ENCODE measurements around the gene LRRFIP1. TPM values are rescaled to one million over a fixed set of nuclear protein-coding genes. Genes with fewer than 3 reads are reported as not detected.
"Not testable (repeated sequence)": the region's sequence is repeated elsewhere in the genome, so short reads cannot be mapped to it uniquely, and the experiment has no call there.

Gene LRRFIP1, protein sequence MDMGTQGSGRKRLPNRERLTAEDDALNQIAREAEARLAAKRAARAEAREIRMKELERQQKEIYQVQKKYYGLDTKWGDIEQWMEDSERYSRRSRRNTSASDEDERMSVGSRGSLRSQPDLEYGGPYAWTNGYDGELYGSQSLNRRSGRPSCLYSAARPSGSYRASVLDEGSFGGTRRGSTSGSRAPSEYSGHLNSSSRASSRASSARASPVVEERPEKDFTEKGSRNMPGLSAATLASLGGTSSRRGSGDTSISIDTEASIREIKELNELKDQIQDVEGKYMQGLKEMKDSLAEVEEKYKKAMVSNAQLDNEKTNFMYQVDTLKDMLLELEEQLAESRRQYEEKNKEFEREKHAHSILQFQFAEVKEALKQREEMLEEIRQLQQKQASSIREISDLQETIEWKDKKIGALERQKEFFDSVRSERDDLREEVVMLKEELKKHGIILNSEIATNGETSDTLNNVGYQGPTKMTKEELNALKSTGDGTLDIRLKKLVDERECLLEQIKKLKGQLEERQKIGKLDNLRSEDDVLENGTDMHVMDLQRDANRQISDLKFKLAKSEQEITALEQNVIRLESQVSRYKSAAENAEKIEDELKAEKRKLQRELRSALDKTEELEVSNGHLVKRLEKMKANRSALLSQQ
- total RNA-seq: 150 and 184 TPM in 2 replicates

DNA sequence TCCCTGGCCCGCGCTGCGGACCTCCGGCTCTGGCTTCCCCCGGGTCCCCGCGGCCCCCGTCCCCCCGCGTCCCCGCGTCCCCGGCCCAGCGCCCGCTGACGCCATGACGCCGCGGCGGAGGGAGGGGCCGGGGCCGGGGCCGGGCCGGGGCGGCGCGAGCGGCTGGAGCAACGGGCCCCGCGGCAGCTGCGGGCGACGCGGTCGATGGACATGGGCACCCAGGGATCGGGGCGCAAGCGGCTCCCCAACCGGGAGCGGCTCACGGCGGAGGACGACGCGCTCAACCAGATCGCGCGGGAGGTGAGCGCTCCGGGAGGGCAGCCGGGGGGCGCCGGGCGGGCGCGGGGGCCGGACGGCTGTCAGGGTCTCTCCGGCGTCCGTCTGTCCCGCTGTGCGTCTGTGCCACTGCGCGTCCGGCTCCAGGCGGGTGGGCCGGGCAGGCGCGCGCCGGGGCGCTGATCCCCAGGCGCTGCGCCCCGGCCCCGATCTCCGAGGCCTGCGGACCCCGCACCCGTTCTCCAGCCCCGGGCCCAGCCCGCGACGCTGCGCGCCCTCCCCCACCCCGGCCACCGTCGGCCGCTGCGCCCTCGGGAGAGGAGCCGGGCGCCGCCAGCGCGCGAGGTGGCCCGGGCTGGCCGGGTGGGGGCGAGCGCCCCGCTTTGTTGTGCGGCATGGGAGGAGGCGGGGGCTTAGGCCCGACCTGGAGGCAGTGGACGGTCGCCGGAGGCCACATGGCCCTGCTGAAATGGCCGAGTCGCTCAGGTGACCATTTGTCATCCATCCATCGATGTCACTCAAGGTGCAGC lies at the start of gene LRRFIP1:
LRRFIP1 (plus strand) TSS at position 147 of the 806 bp plus-strand sequence; CDS start at position 205, 58 bp downstream.
- no peak for DNase-seq (ENCODE audit: extremely low read depth, low read depth, low spot score)

DNA sequence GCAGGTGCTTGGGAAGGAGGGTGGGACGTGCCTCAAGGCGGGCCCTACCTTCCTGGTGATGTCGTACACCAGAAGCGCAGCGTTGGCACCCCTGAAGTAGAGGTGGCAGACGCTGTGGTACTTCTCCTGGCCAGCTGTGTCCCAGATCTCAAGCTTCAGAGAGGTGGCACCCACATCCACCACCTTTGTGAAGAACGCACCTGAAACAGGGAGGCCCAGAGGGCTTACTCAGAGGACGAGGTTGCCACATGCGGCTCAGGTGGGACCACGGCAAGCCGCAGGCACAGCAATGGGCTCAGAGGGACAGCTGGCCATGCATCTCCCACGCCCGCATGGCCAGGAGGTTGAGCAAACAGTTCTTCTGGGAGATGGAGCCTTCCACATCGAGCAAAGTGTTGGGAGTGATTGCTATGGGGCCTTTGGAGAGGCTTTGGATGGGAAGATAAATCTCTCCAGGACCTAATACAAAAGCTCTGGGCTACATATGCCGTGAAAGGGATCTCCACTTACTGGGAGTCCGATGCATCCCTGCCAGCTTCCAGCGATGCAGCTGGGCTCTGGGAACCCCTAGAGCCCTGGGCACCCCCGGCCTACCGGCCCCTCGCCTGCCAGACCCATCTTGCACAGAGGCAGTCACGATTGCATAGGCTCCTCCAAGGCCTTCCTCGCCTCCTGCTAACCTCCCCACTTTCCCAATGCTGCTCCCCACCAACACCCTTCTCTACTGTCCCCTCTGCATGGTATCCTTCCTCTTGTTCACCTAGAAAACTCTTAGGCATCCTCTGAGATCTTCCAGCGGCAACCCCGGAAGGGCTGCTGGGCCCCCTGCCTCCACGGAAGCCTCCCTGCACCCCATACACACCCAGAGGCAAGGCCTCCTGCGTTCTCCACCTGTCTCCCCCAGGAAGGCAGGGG lies 49.2 kb upstream of the LRRFIP1 start:
- DNase-seq (ENCODE audit: extremely low read depth, low read depth, low spot score): no peak

DNA sequence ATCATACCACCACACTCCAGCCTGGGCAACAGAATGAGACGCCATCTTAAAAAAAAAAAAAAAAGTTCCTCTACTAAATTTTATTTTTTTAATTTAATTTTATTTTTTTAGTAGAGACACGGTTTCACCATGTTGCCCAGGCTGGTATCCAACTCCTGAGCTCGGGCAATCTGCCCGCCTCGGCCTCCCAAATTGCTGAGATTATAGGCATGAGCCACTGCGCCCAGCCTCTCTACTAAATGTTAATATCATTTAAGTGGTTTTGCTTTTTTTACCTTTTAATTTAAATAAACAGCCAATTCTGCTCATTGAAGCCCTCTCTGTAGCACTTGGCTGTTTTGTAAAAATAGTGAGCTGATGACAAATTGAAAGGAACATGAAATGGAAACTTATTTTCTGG lies 46.1 kb upstream of the LRRFIP1 start:
- DNase-seq (ENCODE audit: extremely low read depth, low read depth, low spot score): no peak

DNA sequence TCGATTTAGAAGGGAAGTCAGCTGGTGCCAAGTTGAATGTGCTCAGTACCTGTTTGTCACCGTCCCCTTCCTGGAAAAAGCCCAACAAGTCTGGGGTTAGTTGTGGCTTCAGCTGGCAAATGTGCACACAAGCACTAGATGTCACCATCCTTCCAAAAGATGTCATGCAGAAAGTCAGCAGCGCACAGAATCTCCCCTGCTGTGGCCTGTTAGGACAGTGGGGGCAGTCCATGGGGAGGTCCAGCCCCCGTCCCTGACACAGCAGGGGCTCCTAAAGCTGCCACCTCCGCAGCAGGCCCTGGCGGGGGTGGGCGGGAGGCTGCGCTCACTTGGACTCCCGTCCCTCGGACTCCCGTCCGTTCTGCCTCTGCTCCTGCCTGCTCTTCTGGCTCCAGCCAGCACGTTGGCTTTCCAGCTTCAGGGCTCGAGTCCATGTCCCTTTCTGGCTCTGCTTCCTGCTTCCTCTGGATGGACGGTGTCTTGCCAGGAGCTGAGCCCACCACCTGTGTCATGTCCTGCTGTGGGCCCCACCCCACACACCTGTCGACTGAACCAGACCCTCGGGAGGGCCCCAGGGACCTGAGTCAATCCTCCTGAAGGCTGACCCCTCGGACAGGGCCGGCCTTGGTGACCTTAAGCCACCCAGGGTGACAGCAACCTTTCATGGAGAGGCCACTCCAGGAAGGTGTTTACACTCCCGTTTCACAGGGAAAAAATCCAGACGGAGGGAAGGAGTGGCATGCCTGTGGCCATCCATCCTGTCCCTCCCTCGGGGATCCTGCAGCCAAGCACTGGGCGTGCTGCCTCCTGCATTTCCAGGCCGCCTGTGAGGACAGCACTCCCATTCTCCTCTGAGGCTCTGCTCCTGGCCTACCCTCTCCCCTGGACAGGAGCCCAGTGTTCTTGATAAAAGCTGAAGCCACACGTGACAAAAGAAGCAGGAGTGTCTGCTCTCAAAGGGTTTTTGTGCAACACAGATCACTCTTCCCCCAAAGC lies 45.3 kb upstream of the LRRFIP1 start:
- DNase-seq (ENCODE audit: extremely low read depth, low read depth, low spot score): peak; percentile 42

DNA sequence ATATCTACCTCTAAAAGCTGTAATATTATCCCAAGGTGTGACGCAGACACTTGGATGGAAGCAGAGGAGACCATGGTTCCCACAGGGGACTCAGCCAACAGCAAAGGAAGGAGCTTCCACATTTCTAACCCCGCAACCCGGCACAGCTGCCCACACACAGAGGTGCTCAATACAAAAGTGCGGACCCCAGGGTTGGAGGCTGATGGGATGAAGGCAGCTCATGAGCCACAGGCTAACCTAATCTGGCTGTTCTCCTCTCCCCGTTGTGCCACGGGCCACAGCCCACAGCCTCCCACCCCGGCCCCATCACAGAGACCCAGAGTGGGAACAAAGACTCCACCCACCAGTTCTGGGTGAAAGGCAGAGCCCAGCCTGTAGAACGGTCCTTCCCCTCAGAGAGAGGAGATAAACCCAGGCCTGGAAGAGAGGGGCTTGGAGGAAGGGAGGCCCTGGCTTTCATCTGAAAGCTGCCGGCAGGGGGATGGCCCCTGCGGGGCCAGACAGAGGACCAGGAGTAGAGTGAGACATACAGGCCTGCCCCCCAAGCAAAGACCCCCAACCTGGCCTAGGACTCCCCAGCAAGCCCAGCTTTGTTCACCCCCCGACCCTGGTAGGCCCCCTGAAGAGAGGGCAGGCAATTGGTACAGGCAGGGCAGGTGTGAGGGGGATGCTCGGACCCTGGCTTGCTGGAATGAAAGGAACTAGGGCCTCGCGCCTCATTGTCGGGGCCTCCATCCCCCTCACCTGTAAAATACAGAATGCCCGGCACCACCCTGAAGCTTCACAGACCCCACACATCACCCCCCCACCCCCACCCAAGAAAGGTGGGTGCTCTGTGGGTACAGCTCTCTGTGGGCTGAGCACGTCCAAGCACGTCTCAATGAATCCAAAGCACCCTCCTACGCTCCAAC lies 43.7 kb upstream of the LRRFIP1 start:
- no peak for DNase-seq (ENCODE audit: extremely low read depth, low read depth, low spot score)

DNA sequence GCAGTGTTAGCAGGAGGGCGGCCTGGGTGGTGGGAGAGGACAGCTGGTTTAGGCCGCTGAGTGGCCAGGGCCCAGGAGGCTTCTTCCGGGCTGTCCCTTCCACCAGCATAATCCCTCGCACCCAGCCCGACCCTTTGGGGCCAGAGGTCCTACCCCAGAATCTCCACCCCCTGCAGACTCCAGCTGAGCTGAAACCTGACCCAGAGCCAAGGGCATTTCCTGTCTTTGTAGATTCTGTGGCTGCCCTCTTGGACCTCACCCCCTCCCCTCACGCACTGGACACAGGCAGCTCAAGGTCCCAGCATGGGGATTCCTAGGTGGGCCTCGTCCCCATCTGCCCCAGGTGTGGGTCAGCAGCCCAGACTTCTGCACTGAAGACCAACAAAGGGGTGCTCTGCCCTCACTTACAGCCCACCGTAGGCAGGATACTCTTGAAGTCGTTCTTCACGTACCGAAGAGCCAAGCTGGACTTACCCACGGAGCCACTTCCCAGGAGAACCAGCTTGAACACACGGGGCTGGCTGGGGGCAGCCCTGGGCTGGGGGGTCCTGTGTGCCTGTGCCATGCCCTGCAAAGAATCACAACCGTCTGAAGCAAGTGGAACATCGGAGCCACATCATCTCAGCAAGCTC lies 41.7 kb upstream of the LRRFIP1 start:
- DNase-seq (ENCODE audit: extremely low read depth, low read depth, low spot score): no peak

DNA sequence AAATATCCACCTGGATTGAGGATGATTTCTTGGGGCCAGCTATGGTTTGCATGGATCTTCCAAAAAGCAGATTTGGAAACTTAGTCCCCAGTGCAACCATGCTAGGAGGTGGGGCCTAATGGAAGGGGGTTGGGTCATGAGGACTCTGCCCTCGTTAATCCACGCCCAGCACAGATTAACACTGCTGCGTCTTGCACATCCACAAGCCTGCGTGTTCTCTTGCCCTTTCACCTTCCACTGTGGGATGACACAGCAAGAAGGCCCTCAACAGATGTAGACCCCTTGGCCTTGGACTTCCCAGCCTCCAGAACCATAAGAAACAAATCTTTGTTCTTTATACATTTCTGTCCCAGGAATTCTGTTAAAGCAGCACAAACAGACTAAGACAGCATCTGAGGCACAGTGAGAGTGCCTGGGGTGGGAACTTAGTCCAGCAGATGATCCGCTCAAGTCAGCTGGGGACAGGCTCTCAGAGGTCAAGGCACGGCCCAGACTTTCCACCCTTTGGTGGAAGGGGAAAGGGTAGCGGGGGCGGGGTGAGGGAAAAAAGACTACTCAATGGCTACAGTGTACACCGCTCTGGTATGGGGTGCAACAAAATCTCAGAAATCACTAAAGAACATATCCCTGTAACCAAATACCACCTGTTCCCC lies 39.2 kb upstream of the LRRFIP1 start:
- no peak for DNase-seq (ENCODE audit: extremely low read depth, low read depth, low spot score)

DNA sequence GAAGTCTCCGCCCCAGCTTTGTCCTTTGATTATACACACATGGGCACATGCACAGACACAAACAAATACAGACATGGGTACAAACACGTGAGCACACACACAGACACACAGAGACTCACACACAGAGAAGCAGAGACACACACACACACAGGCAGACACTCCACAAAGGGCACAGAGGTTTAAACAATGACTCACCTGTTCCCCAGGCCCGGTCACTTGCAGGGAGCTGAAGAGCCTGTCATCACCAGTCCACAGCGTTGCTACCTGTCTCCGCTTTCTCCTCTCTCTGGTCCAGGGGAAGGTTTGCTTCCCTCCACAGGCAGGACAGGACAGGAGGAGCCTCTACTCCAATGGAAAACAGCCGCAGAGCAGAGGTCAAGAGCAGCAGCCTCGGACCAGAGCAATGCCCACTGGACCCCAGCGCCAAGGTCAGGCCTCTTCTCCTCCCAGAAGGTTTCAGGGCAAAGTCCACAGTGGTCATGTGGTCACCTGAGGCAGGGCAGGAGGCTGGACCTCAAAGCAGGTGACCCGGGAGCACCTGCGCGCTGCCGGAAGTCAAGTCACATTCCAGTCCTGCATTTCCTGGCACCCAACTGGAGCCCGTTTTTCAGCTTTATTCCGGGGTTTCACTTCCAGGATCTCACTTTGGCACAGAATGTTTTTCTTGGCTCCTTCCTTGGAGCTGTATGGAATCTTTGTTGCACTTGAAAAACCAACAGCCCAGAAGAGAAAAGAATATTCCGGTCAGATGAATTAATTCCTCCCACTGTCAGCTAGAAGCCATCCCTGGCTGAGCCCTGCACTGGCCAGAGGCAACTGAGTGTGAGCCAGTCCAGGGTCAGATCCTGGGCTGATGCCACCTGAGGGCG lies 36.9 kb upstream of the LRRFIP1 start, which contains the start of gene RAB17:
RAB17 (minus strand) TSS at position 463 of the 869 bp plus-strand sequence. CDS start 4,580 bp downstream, outside the sequence.
- no peak for DNase-seq (ENCODE audit: extremely low read depth, low read depth, low spot score)

DNA sequence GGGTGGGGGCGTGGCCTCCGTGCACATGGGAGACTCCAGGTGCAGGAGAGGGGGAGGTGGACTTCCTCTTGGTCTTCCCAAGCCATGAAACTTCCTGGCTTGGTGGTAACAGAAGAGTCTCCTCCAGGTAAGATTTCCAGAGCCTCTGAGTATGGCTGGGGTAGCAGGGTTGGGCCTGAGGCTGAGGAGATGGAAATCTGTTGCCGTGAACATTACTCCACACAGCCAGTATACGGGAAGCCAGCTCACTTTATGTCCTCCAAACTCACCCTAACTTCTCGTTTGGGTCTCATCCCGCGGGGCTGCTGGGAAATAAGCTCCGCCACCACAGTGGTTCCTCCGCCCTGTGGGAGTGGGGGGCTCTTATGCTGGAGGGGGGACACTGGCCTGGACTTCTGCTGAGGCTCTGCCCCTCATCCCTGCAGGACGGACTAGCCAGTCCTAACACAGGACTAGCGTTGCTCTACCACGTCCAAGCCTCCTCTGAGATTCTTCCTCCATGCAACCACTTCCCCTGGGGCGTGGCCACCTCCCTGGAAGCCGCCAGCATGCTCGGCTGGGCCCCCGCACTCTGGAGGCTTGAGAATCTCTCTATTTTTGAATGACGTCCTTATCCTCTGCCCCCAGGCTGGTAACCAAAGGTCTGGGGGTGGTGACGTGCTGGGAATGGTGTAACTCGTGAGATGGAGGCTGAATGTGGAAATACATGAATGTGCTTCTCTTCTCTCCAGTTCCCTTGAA lies 36.1 kb upstream of the LRRFIP1 start:
- no peak for DNase-seq (ENCODE audit: extremely low read depth, low read depth, low spot score)

DNA sequence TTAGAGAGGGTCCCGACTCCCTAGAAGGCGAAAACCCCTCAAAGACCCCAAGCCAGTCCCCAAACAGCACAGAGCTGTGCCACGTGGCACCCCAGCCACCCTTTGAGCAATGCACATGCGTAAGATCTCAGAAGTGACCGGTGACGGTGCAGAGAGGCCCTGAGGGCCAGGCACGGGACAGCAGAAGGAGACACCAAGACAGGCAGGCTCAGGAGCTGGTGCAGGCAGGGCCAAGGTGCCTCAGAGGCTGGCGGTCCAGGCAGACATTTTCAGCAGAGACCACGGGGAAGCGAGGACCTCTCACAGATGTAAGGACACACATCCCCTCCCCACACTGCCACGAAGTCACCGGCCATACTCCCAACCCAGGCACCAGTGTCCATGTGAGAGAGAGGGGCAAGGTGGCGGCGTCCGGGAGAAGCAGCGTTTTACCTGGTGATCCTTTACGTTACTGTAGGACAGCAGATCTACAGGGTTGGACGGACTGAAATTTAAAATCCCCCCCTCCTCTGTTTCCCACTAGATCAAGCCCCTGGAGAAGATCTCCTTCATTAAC lies 34.9 kb upstream of the LRRFIP1 start:
- DNase-seq (ENCODE audit: extremely low read depth, low read depth, low spot score): no peak

DNA sequence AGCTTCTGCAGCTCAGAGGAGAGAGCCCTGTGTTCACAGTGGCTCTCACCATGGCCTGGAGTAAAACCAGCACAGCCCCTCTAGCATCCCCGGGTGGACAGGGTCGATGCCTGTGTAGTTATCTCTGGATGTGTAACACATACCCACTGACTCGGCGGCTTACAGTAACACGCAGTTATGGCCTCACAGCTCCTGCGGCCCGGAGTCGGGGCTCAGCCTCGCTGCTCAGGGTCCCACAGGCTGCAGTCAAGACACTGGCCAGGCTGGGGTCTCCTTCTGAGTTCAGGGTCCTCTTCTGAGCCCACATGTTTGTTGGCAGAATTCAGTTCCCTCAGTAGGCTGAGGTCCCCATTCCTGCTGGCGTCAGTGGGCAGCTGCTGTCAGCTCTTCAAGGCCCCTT lies 34.4 kb upstream of the LRRFIP1 start:
- DNase-seq (ENCODE audit: extremely low read depth, low read depth, low spot score): no peak

DNA sequence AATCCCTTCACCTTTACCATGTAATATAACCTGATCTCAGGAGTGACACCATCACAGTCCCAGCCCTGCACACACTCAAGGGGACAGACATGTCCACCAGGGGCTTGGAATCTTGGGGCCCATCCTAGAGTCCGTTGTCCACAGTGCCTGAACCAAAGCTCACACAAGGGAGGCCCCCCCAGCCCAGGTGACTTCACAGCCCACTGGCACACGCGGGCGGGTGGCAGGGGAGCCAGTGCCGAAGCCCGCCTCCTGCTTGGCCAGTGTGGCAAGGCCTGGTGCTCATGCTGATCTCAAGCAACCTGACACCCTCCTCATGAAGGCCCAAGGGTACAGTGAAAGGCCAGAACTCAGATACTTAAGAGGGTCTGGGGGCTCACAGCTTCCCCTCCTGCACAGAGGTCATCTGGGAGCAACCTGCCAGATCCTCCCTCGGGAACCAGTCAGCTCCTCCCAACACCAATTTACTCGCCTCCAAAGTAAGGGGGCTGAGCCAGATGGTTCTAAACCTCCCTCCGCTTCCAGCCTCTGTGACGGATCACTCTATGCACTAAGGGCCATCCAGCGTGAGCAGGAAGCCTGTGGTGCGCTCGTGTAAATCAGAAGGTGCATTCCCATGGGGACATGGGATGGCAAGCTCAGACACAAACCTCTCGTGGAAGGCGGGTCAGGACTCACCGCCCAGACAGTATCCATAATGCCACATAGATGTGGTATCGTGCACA lies 33.6 kb upstream of the LRRFIP1 start:
- DNase-seq (ENCODE audit: extremely low read depth, low read depth, low spot score): no peak

DNA sequence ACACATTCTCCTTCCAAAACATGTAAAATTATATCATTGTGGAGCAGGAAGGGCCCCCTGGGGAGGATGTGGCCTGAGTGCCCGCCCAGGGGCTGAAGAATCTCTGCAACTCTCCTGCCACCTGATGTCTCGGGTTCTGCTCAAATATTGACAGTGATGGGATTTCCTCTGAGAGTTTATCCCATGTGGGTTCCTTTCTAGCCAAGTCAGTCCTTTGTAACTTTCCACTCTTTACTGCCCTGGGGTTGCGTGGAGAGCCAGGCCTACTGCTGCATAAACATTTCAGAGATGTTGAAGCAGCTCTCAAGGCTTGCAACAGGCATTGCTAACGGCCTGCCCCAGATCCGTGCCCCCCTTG lies 32.9 kb upstream of the LRRFIP1 start:
- DNase-seq (ENCODE audit: extremely low read depth, low read depth, low spot score): no peak

DNA sequence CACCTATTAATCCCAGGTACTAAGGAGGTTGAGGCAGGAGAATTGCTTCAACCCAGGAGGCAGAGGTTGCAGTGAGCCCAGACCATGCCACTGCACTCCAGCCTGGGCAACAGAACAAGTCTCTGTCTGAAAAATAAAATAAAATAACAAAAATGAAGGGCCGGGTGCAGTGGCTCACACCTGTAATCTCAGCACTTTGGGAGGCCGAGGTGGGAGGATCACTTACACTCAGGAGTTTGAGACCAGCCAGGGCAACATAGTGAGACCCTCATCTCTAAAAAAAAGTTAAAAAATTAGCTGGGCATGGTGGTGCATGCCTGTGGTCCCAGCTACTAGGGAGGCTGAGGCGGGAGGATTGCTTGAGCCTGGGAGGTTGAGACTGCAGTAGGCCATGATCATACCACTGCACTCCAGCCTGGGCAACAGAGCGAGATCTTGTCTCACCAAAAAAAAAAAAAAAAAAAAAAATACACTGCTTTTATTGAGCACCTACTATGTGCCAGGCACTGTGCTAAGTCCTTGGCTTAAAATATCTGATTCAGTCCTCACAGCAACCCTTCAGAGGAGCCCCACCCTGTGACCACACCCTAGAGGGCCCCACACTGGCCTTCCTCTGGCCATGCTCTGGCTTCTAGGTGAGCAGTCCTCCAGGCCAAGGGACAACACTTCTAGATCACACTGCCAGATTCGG lies 31.4 kb upstream of the LRRFIP1 start:
- not testable (repeated sequence) for DNase-seq (ENCODE audit: extremely low read depth, low read depth, low spot score)
